IPS DF 6.9 (cell line): ENCODE data around the gene MIOX.

Experiments used
- DNase-seq: peaks from one replicate; pipeline ENCODE4 v3.0.0-alpha.2; 2013; ENCODE audit warnings: low read depth, low spot score
- H3K27ac ChIP-seq: one replicate; pipeline ENCODE4 v1.5.1; 2013; ENCODE audit warnings: low read length, control low read depth
- H3K27me3 ChIP-seq: 2 replicates; pipeline ENCODE4 v1.6.1; 2013; ENCODE audit warnings: mild to moderate bottlenecking, low read length; ENCODE audit not compliant: control insufficient read depth, insufficient read depth
- H3K36me3 ChIP-seq: 2 replicates; pipeline ENCODE4 v1.6.1; 2013; ENCODE audit warnings: low read length; ENCODE audit not compliant: control insufficient read depth, insufficient read depth
- H3K4me1 ChIP-seq: 2 replicates; pipeline ENCODE4 v1.6.1; 2013; ENCODE audit warnings: low read length; ENCODE audit not compliant: control insufficient read depth, insufficient read depth
- H3K4me3 ChIP-seq: 2 replicates; pipeline ENCODE4 v1.5.1; 2013; ENCODE audit warnings: mild to moderate bottlenecking, low read length
- H3K9me3 ChIP-seq: 2 replicates; pipeline ENCODE4 v1.6.1; 2013; ENCODE audit warnings: low read length, inconsistent platforms; ENCODE audit not compliant: control insufficient read depth, insufficient read depth
- WGBS: extraction: QIAGEN DNeasy Blood & Tissue Kit; methylation state at CpG from one replicate; pipeline ENCODE4 v1.1.7; 2013; ENCODE audit warnings: mixed read lengths, missing lambda C conversion rate; ENCODE audit not compliant: insufficient read length, insufficient coverage; 5-methylcytosine and 5-hydroxymethylcytosine counted together

Gene MIOX

DNA sequence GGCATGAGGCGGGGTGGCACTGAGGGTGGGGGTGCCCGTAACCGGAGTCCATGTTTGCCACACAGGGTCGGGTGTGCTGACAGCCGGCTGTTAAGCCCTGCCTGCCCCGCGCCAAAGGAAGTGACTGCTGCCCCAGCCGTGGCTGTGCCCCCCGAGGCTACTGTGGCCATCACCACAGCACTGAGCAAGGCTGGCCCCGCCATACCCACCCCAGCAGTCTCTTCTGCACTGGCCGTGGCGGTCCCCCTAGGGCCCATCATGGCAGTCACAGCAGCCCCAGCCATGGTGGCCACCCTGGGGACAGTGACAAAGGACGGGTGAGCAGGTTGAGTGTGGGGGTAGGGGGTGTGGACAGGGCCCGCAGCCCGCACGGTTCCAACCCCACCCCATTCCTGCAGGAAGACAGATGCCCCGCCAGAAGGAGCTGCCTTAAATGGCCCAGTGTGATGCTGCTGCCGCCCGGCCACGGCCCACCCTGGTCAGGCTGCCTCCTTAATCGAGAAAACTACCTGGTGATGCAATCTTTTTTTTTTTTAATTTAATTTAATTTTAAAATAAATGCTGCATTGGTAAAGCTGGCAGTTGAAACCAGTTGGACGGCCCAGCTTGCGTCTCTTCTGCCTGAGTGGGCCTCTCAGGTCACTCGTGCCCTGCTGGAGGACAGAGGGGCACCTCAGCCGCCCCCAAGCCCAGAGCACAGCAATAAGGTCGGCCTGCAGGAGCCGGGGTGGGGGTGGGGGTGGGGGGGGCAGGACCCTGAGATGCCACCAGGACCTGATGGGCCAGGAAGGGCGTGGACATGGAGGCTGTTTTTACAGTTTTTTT lies 42.6 kb upstream of the MIOX start:
- no peak overlapping the region for H3K27ac ChIP-seq

DNA sequence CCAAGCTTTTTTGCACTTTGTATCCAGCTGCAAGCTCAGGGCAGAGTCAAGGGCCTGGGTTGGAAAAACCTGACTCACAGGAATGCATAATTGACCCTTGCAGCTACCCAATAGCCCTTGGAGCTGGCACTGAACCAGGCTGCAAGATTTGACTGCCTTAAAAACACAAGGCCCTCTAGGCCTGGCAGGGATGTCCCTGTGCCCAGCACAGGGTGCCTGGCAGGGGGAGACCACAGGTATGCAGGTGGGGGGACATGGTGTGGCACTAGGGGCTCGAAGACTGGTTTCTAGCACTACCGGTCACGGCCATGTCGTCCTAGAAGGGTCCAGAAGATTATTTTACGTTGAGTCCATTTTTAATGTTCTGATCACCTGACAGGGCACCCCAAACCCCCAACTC lies 42.0 kb upstream of the MIOX start:
- no CpG with 5 or more reads among the region's 5 CpGs for WGBS
- Histone ChIP-seq H3K36me3 (peaks cover 16% of the 10 kb centered on the region), H3K9me3 (no peaks in the 10 kb centered on the region), H3K27me3 (no peaks in the 10 kb centered on the region), H3K27ac (no peak overlapping the region), H3K4me1 (peaks cover 2% of the 10 kb centered on the region; the same call in 1 of the 2 replicates), H3K4me3 (no peak overlapping the region)
- DNase-seq: no peak

More for the DNA sequence above, 42.6 kb upstream of the MIOX start:
- no peak for DNase-seq
- no CpG with 5 or more reads among the region's 28 CpGs for WGBS
- Histone ChIP-seq H3K4me3 (no peak overlapping the region), H3K4me1 (peaks cover 2% of the 10 kb centered on the region; the same call in 1 of the 2 replicates), H3K36me3 (peaks cover 19% of the 10 kb centered on the region), H3K9me3 (no peaks in the 10 kb centered on the region), H3K27me3 (no peaks in the 10 kb centered on the region)

DNA sequence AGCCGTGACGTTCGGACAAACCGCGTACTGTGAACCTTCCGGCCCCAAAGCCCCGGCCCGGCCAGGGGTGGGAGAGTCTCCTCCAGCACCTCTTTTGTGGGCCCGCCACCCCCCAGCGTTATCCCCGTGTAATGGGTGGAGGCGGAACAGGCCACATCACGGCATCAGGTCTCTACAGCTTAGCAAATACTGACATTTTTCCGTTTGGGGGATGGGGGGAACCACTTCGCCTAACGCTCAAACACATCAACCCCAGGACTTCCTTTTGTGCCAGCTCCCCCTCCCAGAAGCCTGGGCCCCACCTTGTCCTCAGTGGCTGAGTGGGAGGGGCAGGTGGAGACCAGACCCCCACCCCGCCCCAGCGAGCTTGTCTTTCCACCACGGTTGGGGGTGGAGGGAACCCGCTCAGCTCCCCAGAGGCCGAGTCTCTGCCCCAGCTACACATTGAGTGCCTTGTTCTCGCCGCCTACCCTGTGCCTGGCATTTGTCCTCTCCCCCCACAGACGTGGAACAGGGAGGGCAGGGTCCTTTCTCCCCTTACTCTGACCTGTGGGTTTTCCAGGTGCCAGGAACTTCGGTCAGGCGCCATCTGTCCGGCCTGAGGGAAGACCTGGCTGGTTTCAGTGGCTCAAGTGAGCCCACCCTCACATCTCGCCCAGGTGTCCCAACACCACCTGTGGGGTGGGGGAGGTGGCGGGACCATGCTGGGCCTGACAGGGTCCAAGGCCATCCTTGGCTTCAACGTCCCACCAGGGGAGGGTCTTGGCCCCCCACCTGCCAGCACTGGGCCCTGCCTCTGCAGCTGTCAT lies 41.4 kb upstream of the MIOX start:
- no peaks in the 10 kb centered on the region for H3K27me3 ChIP-seq
- no CpG with 5 or more reads among the region's 30 CpGs for WGBS
- H3K9me3 ChIP-seq: no peaks in the 10 kb centered on the region
- peaks cover 16% of the 10 kb centered on the region for H3K36me3 ChIP-seq
- H3K4me3 ChIP-seq: no peak overlapping the region
- H3K4me1 ChIP-seq: peaks cover 2% of the 10 kb centered on the region; the same call in 1 of the 2 replicates
- no peak overlapping the region for H3K27ac ChIP-seq
- no peak for DNase-seq

DNA sequence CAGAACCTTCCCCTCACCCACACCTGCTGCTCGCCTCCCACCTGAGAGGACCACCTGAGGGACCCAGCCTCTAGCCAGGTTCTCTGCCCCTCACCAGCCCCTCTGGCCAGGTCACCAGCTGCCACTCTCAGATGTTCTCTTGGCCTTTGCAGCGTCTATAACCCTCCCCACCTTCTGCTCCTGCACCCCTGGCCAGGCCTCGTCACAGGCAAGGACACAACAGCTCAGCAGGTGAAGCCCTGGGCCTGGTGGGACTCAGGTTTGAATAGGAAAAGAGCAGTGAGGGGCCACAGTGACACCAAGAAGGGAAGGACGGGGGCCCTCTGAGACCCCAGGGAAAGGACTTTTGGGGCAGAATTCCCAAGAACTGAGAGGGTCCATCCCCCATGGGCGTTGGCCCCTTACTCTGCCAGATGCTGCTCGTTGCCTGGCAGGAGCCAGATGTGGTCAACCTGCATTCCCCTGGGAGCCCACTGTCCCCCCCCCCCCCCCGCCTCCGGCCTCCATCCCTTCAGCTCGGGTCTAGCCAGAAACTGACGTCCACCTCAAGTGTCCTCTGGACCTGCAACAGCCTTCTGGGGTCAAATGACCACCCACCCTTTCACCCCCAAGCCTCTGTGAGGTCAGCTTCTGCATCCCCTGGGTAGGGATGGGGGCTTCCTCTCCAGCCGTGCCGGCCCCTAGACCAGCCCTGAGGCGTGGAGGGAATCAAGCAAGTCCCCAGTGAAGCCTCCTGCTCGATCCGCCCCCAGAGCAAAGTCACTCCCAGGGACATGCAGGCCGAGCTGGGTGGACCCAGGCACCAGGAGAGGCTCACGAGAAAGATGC lies 40.6 kb upstream of the MIOX start:
- Histone ChIP-seq H3K4me1 (peaks cover 2% of the 10 kb centered on the region; the same call in 1 of the 2 replicates), H3K4me3 (no peak overlapping the region), H3K9me3 (no peaks in the 10 kb centered on the region), H3K27ac (no peak overlapping the region), H3K36me3 (peaks cover 13% of the 10 kb centered on the region), H3K27me3 (no peaks in the 10 kb centered on the region)
- DNase-seq: no peak
- WGBS: no CpG with 5 or more reads among the region's 17 CpGs

DNA sequence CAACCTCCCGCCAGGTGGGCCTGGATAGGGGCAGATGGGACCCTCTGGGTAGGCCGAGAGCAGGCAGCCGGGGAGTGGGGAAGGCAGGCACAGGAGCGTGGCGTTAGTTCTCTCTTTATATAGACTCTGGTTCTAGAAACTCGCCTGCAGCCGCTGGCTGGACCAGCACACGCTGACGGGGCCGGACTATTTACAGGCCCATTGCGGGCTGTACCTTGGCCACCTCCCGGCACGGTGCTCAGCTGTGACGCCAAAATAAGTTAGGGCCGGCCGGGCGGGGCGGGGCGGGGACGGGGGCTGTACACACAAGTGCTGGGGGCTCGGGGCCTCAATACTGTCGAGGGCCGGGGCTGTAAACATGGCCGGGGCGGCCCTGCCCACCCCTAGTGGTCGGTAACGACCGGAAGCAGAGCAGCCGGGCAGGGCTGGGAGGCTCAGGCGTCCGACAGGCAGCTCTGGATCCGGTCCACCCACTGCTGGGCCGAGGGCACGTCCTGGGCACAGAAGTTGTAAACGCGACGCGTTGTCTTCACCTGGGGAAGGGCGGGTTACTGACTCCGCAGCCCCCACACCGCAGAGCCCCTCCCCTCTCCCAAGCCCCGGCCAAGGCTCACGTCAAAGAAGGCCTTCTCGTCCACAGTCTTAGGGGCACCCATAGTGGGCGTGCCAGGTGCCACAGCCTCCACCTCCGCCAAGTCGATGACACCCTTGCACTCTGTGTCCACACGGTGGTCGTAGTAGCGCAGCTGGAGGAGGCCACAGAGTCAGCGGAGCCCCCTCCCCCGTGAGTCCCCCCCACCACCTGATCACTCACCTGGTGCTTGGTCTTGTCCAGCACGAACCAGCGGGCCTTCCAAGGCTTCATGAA lies 39.7 kb upstream of the MIOX start:
- Histone ChIP-seq H3K27ac (no peak overlapping the region), H3K4me3 (no peak overlapping the region), H3K27me3 (no peaks in the 10 kb centered on the region), H3K4me1 (peaks cover 2% of the 10 kb centered on the region; the same call in 1 of the 2 replicates), H3K9me3 (no peaks in the 10 kb centered on the region), H3K36me3 (peaks cover 13% of the 10 kb centered on the region)
- DNase-seq: no peak
- no CpG with 5 or more reads among the region's 54 CpGs for WGBS

DNA sequence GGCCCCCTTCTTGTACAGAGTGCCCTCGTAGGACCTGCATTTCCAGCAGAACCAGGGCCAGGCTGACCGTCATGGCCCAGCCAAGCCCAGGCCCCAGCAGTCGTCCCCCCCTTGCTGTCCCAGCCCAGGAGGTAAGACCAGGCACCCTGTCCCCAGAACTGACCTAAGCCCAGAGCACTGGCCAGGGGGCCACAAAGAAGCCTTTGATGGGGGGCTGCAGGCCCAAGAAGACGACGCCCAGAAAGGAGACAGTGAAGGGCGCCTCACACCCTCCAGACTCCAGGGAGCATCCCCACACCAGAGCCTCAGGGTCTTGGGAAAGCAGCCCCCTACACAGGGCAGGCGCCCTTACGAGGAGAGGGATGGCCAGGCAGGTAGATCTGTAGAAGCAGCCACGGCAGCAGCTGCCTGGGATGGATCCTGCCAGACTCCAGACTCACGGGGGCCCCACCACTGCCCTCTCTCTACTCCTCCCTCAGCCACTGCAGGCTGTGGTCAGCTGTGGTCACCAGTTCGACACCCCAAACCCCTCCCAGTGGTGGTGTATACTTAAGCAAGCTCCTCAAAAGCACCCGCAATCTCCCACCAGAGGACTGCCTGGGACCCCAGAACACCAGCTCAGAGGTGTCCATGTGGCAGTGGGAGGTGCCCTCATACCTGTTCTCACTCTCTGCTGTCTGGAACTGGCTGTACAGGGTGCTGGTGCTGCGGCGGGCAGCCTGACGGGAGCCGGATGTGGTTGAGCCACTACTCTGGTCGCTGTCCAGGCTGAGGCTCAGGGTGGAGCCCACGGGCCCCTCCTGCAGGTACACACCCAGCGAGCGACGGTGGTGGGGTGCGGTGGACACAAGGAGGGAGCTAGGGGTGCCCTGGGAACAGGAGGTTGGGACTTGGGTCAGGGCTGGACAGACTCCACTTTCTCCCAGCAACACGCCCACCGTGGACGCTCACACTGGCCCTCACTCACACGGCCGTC lies 38.8 kb upstream of the MIOX start:
- Histone ChIP-seq H3K27me3 (no peaks in the 10 kb centered on the region), H3K36me3 (peaks cover 13% of the 10 kb centered on the region), H3K4me3 (no peak overlapping the region), H3K27ac (no peak overlapping the region), H3K4me1 (peaks cover 2% of the 10 kb centered on the region; the same call in 1 of the 2 replicates), H3K9me3 (no peaks in the 10 kb centered on the region)
- WGBS: no CpG with 5 or more reads among the region's 27 CpGs
- no peak for DNase-seq

DNA sequence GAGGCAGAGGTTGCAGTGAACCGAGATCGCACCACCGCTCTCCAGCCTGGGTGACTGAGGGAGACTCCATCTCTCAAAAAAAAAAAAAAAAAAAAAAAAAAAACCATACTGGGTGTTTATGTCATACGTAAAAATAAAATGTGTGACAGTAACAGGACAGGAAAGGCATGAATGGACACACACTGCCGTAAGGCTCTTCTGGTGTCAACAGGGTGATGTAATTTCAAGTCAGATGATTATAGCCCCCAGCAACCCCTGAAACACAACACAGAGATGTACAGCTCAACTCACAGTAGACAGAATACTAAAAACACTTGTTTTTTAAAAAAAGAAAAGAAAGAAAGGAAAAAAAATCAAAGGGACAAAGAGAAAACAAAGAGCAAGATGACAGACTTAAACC lies 34.0 kb upstream of the MIOX start:
- no CpG with 5 or more reads among the region's 5 CpGs for WGBS
- Histone ChIP-seq H3K9me3 (no peaks in the 10 kb centered on the region), H3K27ac (no peak overlapping the region), H3K4me3 (no peak overlapping the region), H3K27me3 (no peaks in the 10 kb centered on the region), H3K36me3 (peaks cover 32% of the 10 kb centered on the region), H3K4me1 (no peaks in the 10 kb centered on the region)
- DNase-seq: no peak

DNA sequence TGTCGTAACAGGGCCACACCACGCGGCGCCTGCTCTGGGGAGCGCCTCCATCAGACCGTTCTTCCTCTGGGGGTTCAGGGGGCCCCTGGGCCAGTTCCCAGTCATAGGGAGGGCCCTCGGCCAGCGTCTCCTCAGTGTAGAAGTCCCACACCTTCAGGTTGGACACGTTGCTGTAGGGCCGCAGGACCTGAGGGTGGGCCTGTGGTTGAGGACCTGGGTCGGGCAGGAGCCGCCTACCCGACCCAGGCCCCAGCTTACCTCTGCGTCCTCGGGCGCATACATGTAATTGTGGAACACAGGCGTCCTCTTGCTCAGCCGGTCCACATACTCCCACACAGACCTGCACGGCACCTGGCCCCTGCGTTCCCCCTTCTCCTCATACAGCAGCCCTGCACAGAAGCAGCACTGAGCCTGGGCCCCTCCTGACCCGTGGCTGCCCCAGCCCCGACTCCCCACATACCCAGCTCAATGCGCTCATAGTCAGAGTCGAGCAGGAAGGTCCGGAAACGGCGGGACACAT lies 32.0 kb upstream of the MIOX start:
- H3K36me3 ChIP-seq: peaks cover 36% of the 10 kb centered on the region
- H3K9me3 ChIP-seq: no peaks in the 10 kb centered on the region
- no peak for DNase-seq
- H3K4me1 ChIP-seq: no peaks in the 10 kb centered on the region
- WGBS: no CpG with 5 or more reads among the region's 27 CpGs
- H3K27me3 ChIP-seq: no peaks in the 10 kb centered on the region
- no peak overlapping the region for H3K4me3 ChIP-seq
- no peak overlapping the region for H3K27ac ChIP-seq

DNA sequence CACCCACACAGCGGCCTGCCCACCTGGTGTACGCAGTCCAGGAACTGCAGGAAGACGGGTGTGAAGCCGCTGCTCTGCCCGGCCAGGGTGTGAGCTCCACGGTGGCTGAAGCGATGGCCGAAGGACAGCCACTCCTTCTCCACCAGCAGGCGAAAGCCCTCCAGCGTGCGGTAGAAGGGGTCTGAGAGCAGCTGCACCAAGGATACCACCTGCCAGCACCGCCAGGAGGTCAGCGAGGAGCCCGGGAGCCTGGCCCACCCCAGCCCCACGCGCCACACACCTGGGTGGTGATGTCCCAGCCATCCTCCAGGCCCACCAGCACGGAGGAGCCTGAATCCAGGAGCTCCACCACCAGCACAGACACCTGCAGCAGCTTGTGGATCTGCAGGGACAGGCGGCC lies 31.5 kb upstream of the MIOX start:
- no peak overlapping the region for H3K27ac ChIP-seq
- no peaks in the 10 kb centered on the region for H3K4me1 ChIP-seq
- H3K4me3 ChIP-seq: no peak overlapping the region
- peaks cover 41% of the 10 kb centered on the region for H3K36me3 ChIP-seq
- DNase-seq: no peak
- no CpG with 5 or more reads among the region's 18 CpGs for WGBS
- no peaks in the 10 kb centered on the region for H3K27me3 ChIP-seq
- no peaks in the 10 kb centered on the region for H3K9me3 ChIP-seq
